Body of pancreas (tissue), 4 donors: Measurements from ENCODE around the gene TFPI2.

Experiments
- CTCF ChIP-seq, 7 experiments: fragments of 450-650 bp in 4 of 7; fragments of 200-600 bp in 3 of 7; sonication (generic) in 3 of 7; IDR thresholded peaks; one replicate each; pipeline ENCODE4 v1.5.1; 2016 to 2019; ENCODE audit warnings: antibody characterized with exemption in 7 of 7
- POLR2A ChIP-seq, 3 donors: fragments of 450-650 bp; IDR thresholded peaks; one replicate each; pipeline ENCODE4 v1.6.1; 2016; ENCODE audit warnings: antibody characterized with exemption in 3 of 3, mild to moderate bottlenecking in 2 of 3

GRCh38 chr7:93884541-93884940 is 6.0 kb downstream of the TFPI2 start:
- TF ChIP-seq CTCF (IDR thresholded peaks at IDR 0.05) (no peak), POLR2A (IDR thresholded peaks at IDR 0.05) (no peak)
